Left lung (tissue), 14 donors: ENCODE measurements around the gene HEYL. TPM values are rescaled to one million over a fixed set of nuclear protein-coding genes. Genes with fewer than 3 reads are reported as not detected.

Experiments
- ATAC-seq: fragments of 200-7000 bp; cut with Tn5 transposase; one replicate; pipeline ENCODE4 v1.9.1; 2020; ENCODE audit warnings: moderate library complexity
- DNase-seq, 4 donors: peaks; one replicate each; pipeline ENCODE4 v3.0.0-alpha.2; 2013 to 2020
- H3K27ac ChIP-seq, 2 donors: fragments of 200-600 bp; sonication (generic) in 1 of 2; one replicate each; pipeline versions ENCODE4 v1.5.0 to v1.8.0; 2020 to 2021
- H3K27me3 ChIP-seq, 2 donors: fragments of 200-600 bp; sonication (generic) in 1 of 2; one replicate each; pipeline versions ENCODE4 v1.5.0 to v1.8.0; 2020 to 2021
- H3K36me3 ChIP-seq, 2 donors: fragments of 200-600 bp; sonication (generic) in 1 of 2; one replicate each; pipeline versions ENCODE4 v1.5.0 to v1.8.0; 2020 to 2021
- H3K4me1 ChIP-seq, 2 donors: fragments of 200-600 bp; one replicate each; pipeline ENCODE4 v1.8.0; 2021
- H3K4me3 ChIP-seq, 2 donors: fragments of 200-600 bp; sonication (generic) in 1 of 2; one replicate each; pipeline versions ENCODE4 v1.5.0 to v1.8.0; 2020 to 2021; ENCODE audit warnings: mild to moderate bottlenecking in 1 of 2
- H3K9me3 ChIP-seq, 2 donors: fragments of 200-600 bp; sonication (generic) in 1 of 2; one replicate each; pipeline versions ENCODE4 v1.5.0 to v1.8.0; 2020 to 2021
- CTCF ChIP-seq, 2 donors: fragments of 200-600 bp; sonication (generic) in 1 of 2; IDR thresholded peaks; one replicate each; pipeline versions ENCODE4 v1.5.0 to v1.8.0; 2021; ENCODE audit warnings: antibody characterized with exemption in 2 of 2
- intact Hi-C, 2 donors: fragments of 100-400 bp; cut with DNase I; formaldehyde crosslinking; loops; one replicate each; pipeline versions ENCODE4 v1.11.2 to v1.14.2; 2022
- long read RNA-seq, 12 donors: library from polyadenylated mRNA in 2 of 12; unstranded in 2 of 12; transcript quantifications; one replicate each; pipeline ENCODE4 v2.0.0 and lab custom pipeline, GENCODE V29; 2019 to 2026
- polyA plus RNA-seq, 6 donors: library from polyadenylated mRNA; unstranded; fragments of 120-200 nt; gene quantifications; one replicate each; pipeline ENCODE4 v1.2.1, GENCODE V29; 2013; ENCODE audit not compliant: insufficient read length in 6 of 6
- total RNA-seq, 2 donors: library from RNA; stranded (reverse); fragmentation: NEBNext Ultra II Directional; extraction: Animal tissue kit (Norgen Biotek cat#: 25700); gene quantifications; one replicate each; pipeline ENCODE4 v1.2.1, GENCODE V29; 2021
- donor health status: DM: no; HTN: yes; CAD: no.
- donor health status: DM: no; HTN: no; CAD: no.

The HEYL gene
- total RNA-seq (10 to 100 TPM; 12.6 to 16.0 TPM), polyA plus RNA-seq (10 to 100 TPM; 29.2 to 42.8 (median 31.7) TPM)
- long read RNA-seq, donor 1, transcript HEYL-201 (5 exons, 3,661 nt): major isoform, 32 of 37 reads
- long read RNA-seq, donor 1, partial matches to known transcripts: 0 of 37 reads
- long read RNA-seq, donor 1, other reads (novel, unspliced or antisense): 5 of 37 reads
- long read RNA-seq, donor 2, transcript HEYL-201 (5 exons, 3,661 nt): major isoform, 11 of 11 reads
- long read RNA-seq, donor 2, partial matches to known transcripts: 0 of 11 reads
- long read RNA-seq, donor 2, other reads (novel, unspliced or antisense): 0 of 11 reads
- long read RNA-seq, donor 3, transcript HEYL-201 (5 exons, 3,661 nt): major isoform, 8 of 8 reads
- long read RNA-seq, donor 3, partial matches to known transcripts: 0 of 8 reads
- long read RNA-seq, donor 3, other reads (novel, unspliced or antisense): 0 of 8 reads
- long read RNA-seq, donor 4, partial matches to known transcripts: 0 of 3 reads
- long read RNA-seq, donor 4, other reads (novel, unspliced or antisense): 2 of 3 reads
- long read RNA-seq, donor 5, transcript HEYL-201 (5 exons, 3,661 nt): major isoform, 19 of 19 reads
- long read RNA-seq, donor 5, partial matches to known transcripts: 0 of 19 reads
- long read RNA-seq, donor 5, other reads (novel, unspliced or antisense): 0 of 19 reads
- long read RNA-seq, donor 6, transcript HEYL-201 (5 exons, 3,661 nt): major isoform, 11 of 11 reads
- long read RNA-seq, donor 6, partial matches to known transcripts: 0 of 11 reads
- long read RNA-seq, donor 6, other reads (novel, unspliced or antisense): 0 of 11 reads
- long read RNA-seq, donor 7, transcript HEYL-201 (5 exons, 3,661 nt): major isoform, 7 of 7 reads
- long read RNA-seq, donor 7, partial matches to known transcripts: 0 of 7 reads
- long read RNA-seq, donor 7, other reads (novel, unspliced or antisense): 0 of 7 reads
- long read RNA-seq, donor 8, transcript HEYL-201 (5 exons, 3,661 nt): major isoform, 15 of 15 reads
- long read RNA-seq, donor 8, partial matches to known transcripts: 0 of 15 reads
- long read RNA-seq, donor 8, other reads (novel, unspliced or antisense): 0 of 15 reads
- long read RNA-seq, donor 9: 0 reads
- long read RNA-seq, donor 10, partial matches to known transcripts: 2 of 3 reads
- long read RNA-seq, donor 10, other reads (novel, unspliced or antisense): 0 of 3 reads
- long read RNA-seq, donor 11, partial matches to known transcripts: 0 of 2 reads
- long read RNA-seq, donor 11, other reads (novel, unspliced or antisense): 0 of 2 reads
- long read RNA-seq, donor 12, transcript HEYL-201 (5 exons, 3,661 nt): major isoform, 5 of 5 reads
- long read RNA-seq, donor 12, partial matches to known transcripts: 0 of 5 reads
- long read RNA-seq, donor 12, other reads (novel, unspliced or antisense): 0 of 5 reads

- Histone ChIP-seq H3K4me3 (peak within 1 kb of the TSS; percentile 41 to 57), H3K27ac (peak within 1 kb of the TSS; percentile 39 to 65), H3K9me3 (no peaks in the 10 kb centered on the region), H3K4me1 (peaks cover 0 to 10% of the 10 kb centered on the region in 2 donors), H3K27me3 (peaks cover 0 to 19% of the 10 kb centered on the region in 2 donors), H3K36me3 (no peaks in the 10 kb centered on the region)
- intact Hi-C loops: no loop called here
- peak; percentile 10 to 21 for TF ChIP-seq CTCF (IDR thresholded peaks at IDR 0.05)
- peak; percentile 98 for ATAC-seq
- DNase-seq: peak in 3 of 4 donors; percentile 67 to 95 (median 71)
These were observed at the start of gene HEYL for GRCh38 chr1:39639305-39640130. HEYL (minus strand) TSS chr1:39639643; CDS start chr1:39639625, 18 bp downstream.

- Histone ChIP-seq H3K4me3 (no peak overlapping the region), H3K4me1 (peaks cover 11 to 24% of the 10 kb centered on the region in 2 donors), H3K36me3 (no peaks in the 10 kb centered on the region), H3K27me3 (peaks cover 14 to 97% of the 10 kb centered on the region in 2 donors), H3K9me3 (no peaks in the 10 kb centered on the region), H3K27ac (no peak overlapping the region)
- no peak for DNase-seq
- ATAC-seq: no peak
- intact Hi-C loops: no loop called here
- no peak for TF ChIP-seq CTCF (IDR thresholded peaks at IDR 0.05)
These were observed 49.8 kb upstream of the HEYL start for GRCh38 chr1:39689214-39689613.

- peaks cover 17 to 97% of the 10 kb centered on the region in 2 donors for H3K27me3 ChIP-seq
These were observed 49.3 kb upstream of the HEYL start for GRCh38 chr1:39688706-39689105.

More at GRCh38 chr1:39688706-39689105, 49.3 kb upstream of the HEYL start:
- Histone ChIP-seq H3K9me3 (no peaks in the 10 kb centered on the region), H3K27ac (no peak overlapping the region), H3K36me3 (no peaks in the 10 kb centered on the region), H3K4me1 (peaks cover 11 to 24% of the 10 kb centered on the region in 2 donors), H3K4me3 (no peak overlapping the region)
- intact Hi-C loops: no loop called here
- no peak for DNase-seq
- TF ChIP-seq CTCF (IDR thresholded peaks at IDR 0.05): no peak
- no peak for ATAC-seq
